BLaER1 (cell line): Measurements from ENCODE around the gene FBXO42.

Source experiments
- H3K27ac ChIP-seq: shearing (Covaris generic); formaldehyde crosslinking; 2 replicates; pipeline ENCODE4 v1.8.1; 2022
- H3K27me3 ChIP-seq: shearing (Covaris generic); formaldehyde crosslinking; 2 replicates; pipeline ENCODE4 v1.8.1; 2022
- H3K36me3 ChIP-seq: shearing (Covaris generic); formaldehyde crosslinking; 2 replicates; pipeline ENCODE4 v1.8.1; 2022
- H3K4me1 ChIP-seq: shearing (Covaris generic); formaldehyde crosslinking; 2 replicates; pipeline ENCODE4 v1.8.1; 2022
- H3K4me2 ChIP-seq: shearing (Covaris generic); formaldehyde crosslinking; 2 replicates; pipeline ENCODE4 v1.8.1; 2022
- H3K4me3 ChIP-seq: shearing (Covaris generic); formaldehyde crosslinking; 2 replicates; pipeline ENCODE4 v1.8.1; 2022
- H3K9ac ChIP-seq: shearing (Covaris generic); formaldehyde crosslinking; 2 replicates; pipeline ENCODE4 v1.8.1; 2022
- H3K9me3 ChIP-seq: shearing (Covaris generic); formaldehyde crosslinking; 2 replicates; pipeline ENCODE4 v1.8.1; 2022
- H4K20me1 ChIP-seq: shearing (Covaris generic); formaldehyde crosslinking; 2 replicates; pipeline ENCODE4 v1.8.1; 2022
- Cebpa-rat ChIP-seq: shearing (Covaris generic); IDR thresholded peaks from 2 replicates; pipeline ENCODE4 v1.8.1; 2022

Gene FBXO42

DNA sequence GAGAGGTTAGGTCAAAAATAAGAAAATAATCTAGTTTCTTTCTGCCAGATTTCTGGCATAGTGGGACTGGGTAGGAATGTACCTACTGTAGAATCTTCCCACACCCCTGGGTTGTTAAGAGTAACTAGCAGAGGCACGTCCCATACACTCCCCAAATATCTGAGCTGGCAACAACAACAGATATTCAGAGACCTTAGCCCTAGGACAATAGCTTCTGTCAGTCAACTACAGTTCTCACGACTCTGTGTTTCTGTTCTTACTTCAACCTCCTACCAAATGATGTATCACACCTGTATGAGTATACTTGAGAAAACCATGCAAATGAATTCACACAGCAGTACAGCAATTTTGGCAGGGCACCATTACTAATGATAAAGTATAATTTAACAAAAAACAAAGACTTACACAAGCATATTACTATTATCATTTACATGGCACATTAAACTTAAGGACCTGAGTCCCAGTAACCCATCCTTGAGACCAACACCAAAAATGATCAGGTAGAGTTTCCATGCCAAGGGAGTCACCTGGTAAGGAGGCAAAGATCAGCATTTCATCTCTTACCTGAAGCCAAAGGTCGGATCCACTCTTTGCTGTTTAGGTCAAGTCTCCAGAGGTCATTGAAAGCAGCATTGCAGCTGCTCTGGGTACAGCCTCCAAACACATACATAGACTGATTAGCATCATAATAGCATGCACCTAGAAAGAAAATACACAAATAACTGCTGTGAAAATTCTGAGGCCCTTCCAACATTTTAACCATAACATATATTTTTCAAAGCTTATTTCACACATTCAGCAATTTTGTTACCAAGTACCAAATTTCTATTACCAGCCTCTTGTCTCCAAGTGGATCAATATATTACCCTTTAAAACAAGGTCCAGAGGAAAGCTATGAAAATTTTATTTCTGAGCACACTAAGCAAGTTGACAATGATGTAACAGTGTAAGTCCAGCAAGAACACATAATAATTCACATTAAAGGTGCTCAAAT, 57.8 kb downstream of the FBXO42 start:
- Histone ChIP-seq H3K27me3 (no peaks in the 10 kb centered on the region), H3K9me3 (no peaks in the 10 kb centered on the region), H3K4me1 (no peaks in the 10 kb centered on the region), H3K27ac (no peak overlapping the region), H3K4me2 (no peak overlapping the region), H4K20me1 (peaks cover 8% of the 10 kb centered on the region), H3K36me3 (peaks cover 95% of the 10 kb centered on the region), H3K9ac (no peak overlapping the region), H3K4me3 (no peak overlapping the region)
- TF ChIP-seq Cebpa-rat = no peak

DNA sequence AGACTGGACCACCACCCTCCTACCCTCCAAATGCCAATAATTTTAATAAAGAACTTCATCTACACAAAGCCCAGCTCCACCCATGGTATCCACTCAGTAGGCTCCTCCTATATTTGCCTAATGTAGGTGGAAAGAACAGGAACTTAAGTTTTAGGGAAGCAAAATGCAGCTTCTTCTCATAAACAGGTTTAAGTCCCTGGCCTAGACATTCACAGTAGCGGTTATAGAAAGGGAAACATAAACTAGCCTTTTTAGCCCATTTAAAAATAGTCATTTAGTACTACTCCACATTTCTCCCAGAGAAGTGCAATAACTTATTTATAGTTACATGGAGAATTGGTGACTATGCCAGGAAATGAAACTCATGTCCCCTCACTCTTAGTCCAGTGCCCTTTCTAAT, 58.7 kb downstream of the FBXO42 start:
- Histone ChIP-seq H3K27ac (no peak overlapping the region), H3K27me3 (no peaks in the 10 kb centered on the region), H3K4me3 (no peak overlapping the region), H3K9ac (no peak overlapping the region), H3K36me3 (peaks cover 95% of the 10 kb centered on the region), H3K9me3 (no peaks in the 10 kb centered on the region), H3K4me2 (no peak overlapping the region), H3K4me1 (no peaks in the 10 kb centered on the region), H4K20me1 (peaks cover 11% of the 10 kb centered on the region)
- TF ChIP-seq Cebpa-rat = no peak

DNA sequence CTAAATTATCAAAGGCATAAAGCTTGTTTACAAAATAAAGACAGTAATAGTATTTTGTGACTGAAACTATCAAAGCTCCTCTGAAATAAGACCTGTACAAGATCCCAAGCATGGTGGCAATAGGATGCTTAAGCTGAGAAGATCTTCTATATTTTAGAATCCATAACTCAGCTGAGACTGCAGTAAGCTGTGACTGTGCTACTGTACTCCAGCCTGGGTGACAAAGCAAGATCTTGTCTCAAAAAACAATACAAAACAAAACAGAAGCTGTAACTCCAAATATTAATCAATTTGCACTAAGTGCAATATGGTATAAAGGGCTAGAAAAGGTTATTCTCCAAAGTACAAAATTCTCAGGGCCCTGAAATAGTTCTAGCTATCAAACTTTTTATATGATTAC, 59.5 kb downstream of the FBXO42 start:
- H3K4me2 ChIP-seq = no peak overlapping the region
- H3K27me3 ChIP-seq = no peaks in the 10 kb centered on the region
- peaks cover 94% of the 10 kb centered on the region for H3K36me3 ChIP-seq
- H3K4me1 ChIP-seq = no peaks in the 10 kb centered on the region
- no peak overlapping the region for H3K27ac ChIP-seq
- H3K9ac ChIP-seq = no peak overlapping the region
- H3K9me3 ChIP-seq = no peaks in the 10 kb centered on the region
- H3K4me3 ChIP-seq = no peak overlapping the region
- no peak for TF ChIP-seq Cebpa-rat
- H4K20me1 ChIP-seq = peaks cover 11% of the 10 kb centered on the region

DNA sequence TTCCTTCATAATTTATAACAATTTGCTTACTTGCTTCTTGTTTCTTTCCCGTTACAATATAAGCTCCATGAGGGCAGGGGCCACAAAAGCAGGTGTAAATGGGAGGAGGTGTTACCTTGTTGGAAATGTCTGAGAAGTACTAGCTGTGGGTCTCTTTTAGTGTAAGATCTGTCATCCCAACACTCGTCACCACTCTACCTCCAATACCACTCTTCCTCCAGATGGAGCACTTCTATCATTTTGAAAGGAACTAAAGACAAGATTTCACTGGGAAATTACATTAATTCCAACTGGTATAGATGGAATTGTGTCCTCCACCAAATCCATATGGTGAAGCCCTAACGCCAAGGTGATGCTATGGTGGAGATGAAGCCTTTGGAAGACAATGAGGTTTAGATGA, 62.3 kb downstream of the FBXO42 start:
- Histone ChIP-seq H3K4me1 (no peaks in the 10 kb centered on the region), H3K36me3 (peaks cover 99% of the 10 kb centered on the region), H3K9me3 (no peaks in the 10 kb centered on the region), H3K9ac (no peak overlapping the region), H3K4me3 (no peak overlapping the region), H4K20me1 (peaks cover 23% of the 10 kb centered on the region), H3K27ac (no peak overlapping the region), H3K4me2 (no peak overlapping the region), H3K27me3 (no peaks in the 10 kb centered on the region)
- no peak for TF ChIP-seq Cebpa-rat

DNA sequence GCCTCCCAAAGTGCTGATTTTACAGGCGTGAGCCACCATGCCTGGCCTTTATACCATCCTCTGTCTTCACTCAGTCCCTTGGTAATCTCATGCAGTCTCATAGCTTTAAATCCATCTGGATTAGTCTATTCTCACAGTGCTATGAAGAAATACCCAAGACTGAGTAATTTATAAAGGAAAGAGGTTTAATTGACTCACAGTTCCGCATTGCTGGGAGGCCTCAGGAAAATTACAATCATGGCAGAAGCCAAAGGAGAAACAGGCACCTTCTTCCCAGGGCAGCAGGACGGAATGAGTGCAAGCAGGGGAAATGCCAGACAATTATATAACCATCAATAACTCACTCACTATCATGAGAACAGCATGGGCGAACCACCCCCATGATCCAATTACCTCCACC, 66.2 kb downstream of the FBXO42 start:
- H3K9ac ChIP-seq = no peak overlapping the region
- H4K20me1 ChIP-seq = peaks cover 23% of the 10 kb centered on the region
- no peak overlapping the region for H3K4me2 ChIP-seq
- H3K9me3 ChIP-seq = no peaks in the 10 kb centered on the region
- H3K27me3 ChIP-seq = no peaks in the 10 kb centered on the region
- H3K27ac ChIP-seq = no peak overlapping the region
- no peak for TF ChIP-seq Cebpa-rat
- peaks cover 78% of the 10 kb centered on the region for H3K36me3 ChIP-seq
- H3K4me3 ChIP-seq = no peak overlapping the region
- H3K4me1 ChIP-seq = no peaks in the 10 kb centered on the region

DNA sequence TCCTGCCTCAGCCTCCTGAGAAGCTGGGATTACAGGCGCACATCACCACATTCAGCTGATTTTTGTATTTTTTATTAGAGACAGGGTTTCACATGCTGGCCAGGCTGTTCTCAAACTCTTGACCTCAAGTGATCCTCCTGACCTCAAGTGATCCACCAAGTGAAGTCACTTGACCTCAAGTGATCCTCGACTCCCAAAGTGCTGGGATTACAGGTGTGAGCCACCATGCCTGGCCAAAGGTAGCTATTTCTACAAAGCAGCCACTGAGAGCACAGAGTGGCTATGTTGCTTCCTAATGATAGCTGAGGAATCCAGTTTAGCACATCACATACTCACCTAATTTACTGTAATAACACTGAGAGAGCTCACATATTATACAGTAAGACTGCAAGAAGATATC, 70.5 kb downstream of the FBXO42 start:
- no peak overlapping the region for H3K27ac ChIP-seq
- H3K4me3 ChIP-seq = no peak overlapping the region
- no peaks in the 10 kb centered on the region for H3K9me3 ChIP-seq
- H3K36me3 ChIP-seq = peaks cover 71% of the 10 kb centered on the region
- no peak for TF ChIP-seq Cebpa-rat
- no peaks in the 10 kb centered on the region for H3K27me3 ChIP-seq
- H3K4me1 ChIP-seq = no peaks in the 10 kb centered on the region
- H3K4me2 ChIP-seq = no peak overlapping the region
- peaks cover 40% of the 10 kb centered on the region for H4K20me1 ChIP-seq
- no peak overlapping the region for H3K9ac ChIP-seq

DNA sequence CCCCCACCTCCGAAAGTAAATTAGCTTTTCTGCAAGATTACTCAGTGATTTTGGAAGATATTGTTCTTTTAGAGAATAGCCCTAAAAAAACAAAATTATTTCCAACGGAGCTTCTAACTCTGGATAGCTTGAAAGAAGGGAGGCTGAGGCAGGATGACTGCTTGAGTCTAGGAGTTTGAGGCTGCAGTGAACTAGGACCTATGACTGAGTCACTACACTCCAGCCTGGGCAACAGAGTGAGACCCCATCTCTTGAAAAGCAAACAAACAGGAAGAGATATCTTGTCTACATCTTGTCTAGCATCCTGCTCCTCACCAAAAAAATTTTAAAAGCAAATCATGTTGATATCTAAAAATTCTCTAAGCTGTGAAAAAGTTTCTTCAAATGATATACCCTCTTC, 73.1 kb downstream of the FBXO42 start:
- H3K27me3 ChIP-seq = no peaks in the 10 kb centered on the region
- H3K36me3 ChIP-seq = peaks cover 66% of the 10 kb centered on the region
- H3K4me3 ChIP-seq = no peak overlapping the region
- peaks cover 46% of the 10 kb centered on the region for H4K20me1 ChIP-seq
- no peak overlapping the region for H3K4me2 ChIP-seq
- no peak overlapping the region for H3K27ac ChIP-seq
- H3K9ac ChIP-seq = no peak overlapping the region
- TF ChIP-seq Cebpa-rat = no peak
- no peaks in the 10 kb centered on the region for H3K4me1 ChIP-seq
- no peaks in the 10 kb centered on the region for H3K9me3 ChIP-seq

DNA sequence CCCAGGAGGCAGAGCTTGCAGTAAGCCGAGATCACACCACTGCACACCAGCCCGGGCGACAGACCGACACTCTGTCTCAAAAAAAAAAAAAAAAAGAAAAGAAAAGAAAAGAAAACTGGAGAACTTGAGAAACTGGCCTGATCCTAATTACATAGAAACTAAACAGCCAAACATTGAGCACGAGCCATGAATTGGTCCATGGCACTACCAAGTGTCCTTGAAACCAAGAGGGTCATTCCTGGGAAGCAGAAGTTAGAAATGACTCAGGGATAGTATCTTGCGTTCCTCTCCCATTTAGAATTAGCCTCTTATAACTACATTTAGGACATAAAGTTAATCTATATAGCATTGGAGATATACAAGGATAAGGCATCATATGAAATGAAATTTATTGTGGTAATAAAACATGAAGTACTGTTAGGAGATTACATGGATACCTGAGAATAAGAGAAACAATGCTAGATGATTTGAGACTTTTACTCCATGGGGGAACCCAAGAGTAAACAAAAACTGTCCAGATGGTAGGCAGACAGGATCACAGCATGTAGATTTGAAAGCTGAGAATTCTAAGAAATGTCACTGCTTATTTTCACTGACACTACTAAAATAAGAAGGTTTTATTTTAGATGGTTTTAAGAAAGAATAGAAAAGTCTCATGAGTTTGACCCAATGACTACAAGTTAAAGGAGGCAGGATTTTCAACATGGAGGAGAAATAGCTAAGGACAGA, 75.8 kb downstream of the FBXO42 start:
- peaks cover 85% of the 10 kb centered on the region for H3K36me3 ChIP-seq
- peaks cover 46% of the 10 kb centered on the region for H4K20me1 ChIP-seq
- H3K27me3 ChIP-seq = no peaks in the 10 kb centered on the region
- H3K27ac ChIP-seq = no peak overlapping the region
- no peak overlapping the region for H3K4me2 ChIP-seq
- no peaks in the 10 kb centered on the region for H3K9me3 ChIP-seq
- no peak overlapping the region for H3K9ac ChIP-seq
- no peaks in the 10 kb centered on the region for H3K4me1 ChIP-seq
- no peak for TF ChIP-seq Cebpa-rat
- no peak overlapping the region for H3K4me3 ChIP-seq

DNA sequence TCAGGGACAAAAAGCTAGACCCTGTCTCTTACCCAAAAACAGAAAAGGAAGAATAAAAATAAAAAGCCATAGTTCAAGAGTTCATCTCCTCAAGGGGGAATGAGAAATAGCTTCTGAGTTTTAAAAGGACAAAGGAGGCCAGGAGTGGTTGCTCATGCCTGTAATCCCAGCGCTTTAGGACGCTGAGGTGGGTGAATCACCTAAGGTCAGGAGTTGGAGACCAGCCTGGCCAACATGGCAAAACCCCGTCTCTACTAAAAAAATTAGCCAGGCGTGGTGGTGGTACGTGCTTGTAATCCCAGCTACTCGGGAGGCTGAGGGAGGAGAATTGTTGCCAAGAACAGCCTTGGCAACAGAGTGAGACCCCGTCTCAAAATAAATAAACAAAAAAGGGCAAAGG, 76.7 kb downstream of the FBXO42 start:
- Histone ChIP-seq H3K4me3 (no peak overlapping the region), H3K4me2 (no peak overlapping the region), H3K36me3 (peaks cover 84% of the 10 kb centered on the region), H3K27me3 (no peaks in the 10 kb centered on the region), H3K4me1 (no peaks in the 10 kb centered on the region), H3K27ac (no peak overlapping the region), H4K20me1 (peaks cover 46% of the 10 kb centered on the region), H3K9ac (no peak overlapping the region), H3K9me3 (no peaks in the 10 kb centered on the region)
- no peak for TF ChIP-seq Cebpa-rat

DNA sequence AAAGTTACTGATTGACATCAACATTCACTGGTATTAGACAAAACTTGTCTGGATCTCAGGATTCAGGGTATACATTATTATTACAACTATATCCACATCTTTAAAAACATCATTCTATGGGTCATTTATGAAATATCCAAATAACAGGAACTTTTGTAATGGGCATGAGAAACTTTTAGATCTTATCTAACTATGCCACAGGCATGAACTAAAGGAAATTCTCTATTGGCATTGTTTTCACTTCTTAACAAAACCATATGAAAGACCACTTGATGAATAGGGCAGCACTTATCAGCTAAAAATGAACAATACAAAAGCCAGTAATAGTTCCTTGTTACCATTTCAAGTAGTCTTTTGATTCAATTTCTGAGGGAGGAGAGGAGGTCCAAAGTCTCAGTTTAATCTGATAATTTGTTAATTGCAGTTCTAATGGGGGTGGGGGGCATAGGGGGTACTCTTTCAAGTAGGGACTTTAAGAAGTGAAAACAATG, 84.5 kb downstream of the FBXO42 start:
- TF ChIP-seq Cebpa-rat = no peak
- no peak overlapping the region for H3K4me3 ChIP-seq
- H3K36me3 ChIP-seq = peaks cover 51% of the 10 kb centered on the region
- H3K9ac ChIP-seq = no peak overlapping the region
- peaks cover 67% of the 10 kb centered on the region for H4K20me1 ChIP-seq
- H3K4me2 ChIP-seq = no peak overlapping the region
- no peaks in the 10 kb centered on the region for H3K27me3 ChIP-seq
- H3K4me1 ChIP-seq = no peaks in the 10 kb centered on the region
- no peaks in the 10 kb centered on the region for H3K9me3 ChIP-seq
- no peak overlapping the region for H3K27ac ChIP-seq
